ENCODE results near the gene COMTD1.

Gene COMTD1

GRCh38 chr10:75276069-75276872 is 40.5 kb upstream of the COMTD1 start:
- no peak overlapping the region for H3K4me3 ChIP-seq (ENCODE audit: low read depth, low read length)
- TF ChIP-seq CTCF (IDR thresholded peaks at IDR 0.05; ENCODE audit: low read depth, low read length) = no peak
- no peak for DNase-seq
- no peaks in the 10 kb centered on the region for H3K36me3 ChIP-seq
- H3K4me1 ChIP-seq = no peaks in the 10 kb centered on the region
- H3K9me3 ChIP-seq = no peaks in the 10 kb centered on the region; the same call in 1 of the 2 replicates
- H3K27me3 ChIP-seq = no peaks in the 10 kb centered on the region

- TF ChIP-seq CTCF (IDR thresholded peaks at IDR 0.05; ENCODE audit: low read depth, low read length) = no peak
- Histone ChIP-seq H3K27me3 (no peaks in the 10 kb centered on the region), H3K4me1 (no peaks in the 10 kb centered on the region), H3K4me3 (ENCODE audit: low read depth, low read length) (no peak overlapping the region), H3K9me3 (no peaks in the 10 kb centered on the region), H3K36me3 (no peaks in the 10 kb centered on the region)
- DNase-seq = no peak
These were observed 37.1 kb upstream of the COMTD1 start for GRCh38 chr10:75272896-75273295.

- Histone ChIP-seq H3K36me3 (no peaks in the 10 kb centered on the region), H3K4me3 (ENCODE audit: low read depth, low read length) (no peak overlapping the region), H3K4me1 (no peaks in the 10 kb centered on the region), H3K27me3 (no peaks in the 10 kb centered on the region), H3K9me3 (no peaks in the 10 kb centered on the region)
- TF ChIP-seq CTCF (IDR thresholded peaks at IDR 0.05; ENCODE audit: low read depth, low read length) = no peak
- no peak for DNase-seq
These were observed 36.3 kb upstream of the COMTD1 start for GRCh38 chr10:75272094-75272493.

GRCh38 chr10:75269605-75270004 is 33.8 kb upstream of the COMTD1 start:
- no peak for TF ChIP-seq CTCF (IDR thresholded peaks at IDR 0.05; ENCODE audit: low read depth, low read length)
- no peaks in the 10 kb centered on the region for H3K4me1 ChIP-seq
- no peak overlapping the region for H3K4me3 ChIP-seq (ENCODE audit: low read depth, low read length)
- H3K27me3 ChIP-seq = no peaks in the 10 kb centered on the region
- H3K9me3 ChIP-seq = no peaks in the 10 kb centered on the region
- no peak for DNase-seq
- H3K36me3 ChIP-seq = no peaks in the 10 kb centered on the region

- Histone ChIP-seq H3K36me3 (no peaks in the 10 kb centered on the region), H3K4me1 (no peaks in the 10 kb centered on the region), H3K4me3 (ENCODE audit: low read depth, low read length) (no peak overlapping the region), H3K9me3 (no peaks in the 10 kb centered on the region), H3K27me3 (no peaks in the 10 kb centered on the region)
- no peak for TF ChIP-seq CTCF (IDR thresholded peaks at IDR 0.05; ENCODE audit: low read depth, low read length)
- no peak for DNase-seq
These were observed 31.2 kb upstream of the COMTD1 start for GRCh38 chr10:75266945-75267344.

- no peak for TF ChIP-seq CTCF (IDR thresholded peaks at IDR 0.05; ENCODE audit: low read depth, low read length)
- Histone ChIP-seq H3K27me3 (no peaks in the 10 kb centered on the region), H3K9me3 (no peaks in the 10 kb centered on the region; the same call in 1 of the 2 replicates), H3K4me3 (ENCODE audit: low read depth, low read length) (no peak overlapping the region), H3K4me1 (0 out of 2 replicates have a peak, but pooled peaks cover 4% of the 10 kb centered on the region), H3K36me3 (no peaks in the 10 kb centered on the region)
- no peak for DNase-seq
These were observed 30.1 kb upstream of the COMTD1 start for GRCh38 chr10:75265856-75266255.

Data from BE2C (cell line).